Measurements from ENCODE around the gene SRSF3.
"Not testable (repeated sequence)": the region's sequence is repeated elsewhere in the genome, so short reads cannot be mapped to it uniquely, and the experiment has no call there.

SRSF3 gene

DNA sequence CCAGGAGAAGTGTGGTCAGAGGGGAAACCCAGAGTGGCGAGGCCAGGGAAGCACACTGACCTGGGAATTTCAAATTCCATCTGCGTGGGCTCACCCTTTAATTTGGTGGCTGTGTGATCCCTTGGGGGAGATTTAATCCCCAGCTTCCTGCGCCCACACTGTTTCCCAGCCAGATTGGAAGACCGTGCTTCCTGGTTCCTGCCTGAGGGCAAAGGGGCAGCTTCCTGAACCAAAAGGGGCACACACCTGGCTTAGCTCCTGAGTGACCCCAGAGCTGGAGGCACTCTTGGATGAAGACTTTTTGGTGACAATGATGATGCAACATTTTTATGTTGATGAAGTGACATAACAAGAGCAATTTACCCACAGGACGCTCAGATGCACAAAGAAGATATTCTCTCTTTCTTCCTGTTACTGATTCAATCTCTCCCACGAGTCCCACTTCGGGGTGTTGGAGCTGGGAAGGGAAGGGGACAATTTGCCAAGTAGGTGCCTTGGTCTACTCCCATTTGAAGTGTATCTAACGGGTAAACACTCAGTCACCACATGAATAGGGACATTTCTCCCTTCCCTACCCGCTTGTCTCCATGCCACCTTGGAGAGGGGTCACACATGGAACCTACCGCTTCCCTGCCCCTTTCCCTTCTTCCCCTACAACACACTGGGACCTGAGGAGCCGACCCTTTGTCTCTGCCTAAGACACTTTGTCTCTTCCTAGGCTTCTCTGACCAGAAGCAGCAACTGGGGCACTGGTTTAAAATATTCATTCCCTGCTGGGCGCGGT, 55.7 kb downstream of the SRSF3 start:
- no peak for DNase-seq (ENCODE audit: low spot score)

- peak; percentile 36 for DNase-seq (ENCODE audit: low spot score)
Measured at GRCh38 chr6:36650848-36651478, 56.8 kb downstream of the SRSF3 start.

GRCh38 chr6:36651659-36652379, 57.7 kb downstream of the SRSF3 start:
- no peak for DNase-seq (ENCODE audit: low spot score)

DNA sequence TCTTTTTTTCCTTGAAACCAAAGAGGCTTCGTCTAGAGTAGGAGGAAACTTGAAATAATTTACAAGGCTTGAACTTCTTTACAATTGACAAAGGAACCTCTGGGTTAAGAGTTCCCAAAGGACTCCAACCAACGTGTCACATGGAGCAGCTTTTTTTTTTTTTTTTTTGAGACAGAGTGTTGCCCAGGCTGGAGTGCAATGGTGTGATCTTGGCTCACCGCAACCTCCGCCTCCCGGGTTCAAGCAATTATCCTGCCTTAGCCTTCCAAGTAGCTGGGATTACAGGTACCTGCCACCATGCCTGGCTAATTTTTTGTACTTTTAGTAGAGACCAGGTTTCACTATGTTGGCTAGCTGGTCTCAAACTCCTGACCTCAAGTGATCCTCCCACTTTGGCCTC, 60.3 kb downstream of the SRSF3 start:
- not testable (repeated sequence) for DNase-seq (ENCODE audit: low spot score)

Data from globus pallidus (tissue), 1 donor.